HG02588 (cell line): ENCODE measurements around the gene IARS2.
"Not testable (repeated sequence)": the region's sequence is repeated elsewhere in the genome, so short reads cannot be mapped to it uniquely, and the experiment has no call there.

Experiments
- ATAC-seq: cut with Tn5 transposase; IDR thresholded peaks from one replicate; pipeline ENCODE4 v1.9.1; 2021; ENCODE audit warnings: mild to moderate bottlenecking, moderate library complexity; ENCODE audit not compliant: unreplicated experiment

IARS2 gene

DNA sequence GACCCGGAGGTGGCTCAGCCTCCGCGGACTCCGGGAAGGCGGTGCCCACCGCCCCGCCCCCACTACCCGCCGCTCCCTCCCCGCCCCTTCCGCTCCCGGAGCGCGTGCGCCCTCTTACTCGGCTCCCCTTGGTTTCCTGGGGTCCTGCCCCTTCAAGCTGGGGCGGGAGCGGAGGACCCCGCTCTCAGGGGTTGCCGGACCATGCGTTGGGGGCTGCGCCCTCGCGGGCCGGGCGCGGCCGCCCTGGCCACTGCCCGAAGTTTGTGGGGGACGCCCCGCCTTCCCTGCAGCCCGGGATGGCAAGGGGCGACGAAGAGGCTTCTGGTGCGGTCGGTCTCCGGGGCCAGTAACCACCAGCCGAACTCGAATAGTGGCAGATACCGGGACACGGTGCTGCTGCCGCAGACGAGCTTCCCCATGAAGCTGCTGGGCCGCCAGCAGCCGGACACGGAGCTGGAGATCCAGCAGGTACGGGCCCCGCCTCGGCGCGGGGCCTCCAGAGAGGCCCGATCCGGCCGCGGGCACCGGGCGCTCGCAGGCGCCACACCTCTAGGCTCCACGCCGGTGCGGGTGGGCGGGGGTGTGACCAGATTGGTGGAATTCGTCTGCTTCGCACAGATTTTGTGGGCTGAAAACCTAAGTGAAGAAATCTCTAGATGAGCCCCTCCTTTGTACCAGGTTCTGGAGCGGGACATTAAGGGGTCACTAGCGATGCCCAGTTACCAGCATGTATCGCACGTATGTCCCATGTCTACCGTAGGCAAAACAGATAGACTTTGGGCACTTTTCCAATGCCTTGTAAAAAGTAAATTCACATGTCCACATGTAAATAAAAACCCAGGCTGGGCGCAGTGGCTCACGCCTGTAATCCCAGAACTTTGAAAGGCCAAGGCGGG is at the start of gene IARS2:
TSS of gene IARS2 (plus strand) at position 117 of the 896 bp plus-strand sequence. CDS start at position 202, 85 bp downstream.
- ATAC-seq: peak; percentile 68

DNA sequence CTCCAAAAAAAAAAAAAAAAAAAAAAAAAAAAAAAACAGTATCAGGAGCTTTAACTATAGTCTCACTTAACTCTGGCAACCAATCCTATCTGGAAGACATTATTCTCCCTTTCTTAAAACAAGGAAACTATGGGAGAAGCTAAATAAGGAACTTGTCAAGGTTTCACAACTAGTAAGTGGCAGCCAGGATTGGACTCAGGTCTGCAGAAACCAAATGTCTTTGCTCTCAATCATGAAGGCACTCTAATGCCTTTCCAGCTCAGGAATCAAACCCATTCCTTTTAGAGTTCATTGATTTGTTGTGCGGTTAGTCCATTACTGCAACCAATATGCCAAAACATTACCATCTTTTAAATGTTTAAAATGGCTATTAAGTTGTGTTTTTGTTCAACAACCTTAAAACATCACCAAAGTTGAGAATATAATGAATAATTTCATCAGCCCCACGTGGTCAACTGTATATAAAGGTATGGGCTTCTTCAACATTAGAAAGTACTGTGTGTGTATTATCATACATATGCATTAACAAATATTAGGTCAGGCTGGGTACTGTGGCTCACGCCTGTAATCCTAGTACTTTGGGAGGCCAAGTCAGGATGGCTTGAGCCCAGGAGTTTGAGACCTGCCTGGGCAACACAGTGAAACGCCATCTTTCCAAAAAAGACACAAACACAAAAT is 49.1 kb upstream of the IARS2 start:
- ATAC-seq: no peak

- no peak for ATAC-seq
These were observed 48.4 kb upstream of the IARS2 start for GRCh38 chr1:220045356-220046051.

DNA sequence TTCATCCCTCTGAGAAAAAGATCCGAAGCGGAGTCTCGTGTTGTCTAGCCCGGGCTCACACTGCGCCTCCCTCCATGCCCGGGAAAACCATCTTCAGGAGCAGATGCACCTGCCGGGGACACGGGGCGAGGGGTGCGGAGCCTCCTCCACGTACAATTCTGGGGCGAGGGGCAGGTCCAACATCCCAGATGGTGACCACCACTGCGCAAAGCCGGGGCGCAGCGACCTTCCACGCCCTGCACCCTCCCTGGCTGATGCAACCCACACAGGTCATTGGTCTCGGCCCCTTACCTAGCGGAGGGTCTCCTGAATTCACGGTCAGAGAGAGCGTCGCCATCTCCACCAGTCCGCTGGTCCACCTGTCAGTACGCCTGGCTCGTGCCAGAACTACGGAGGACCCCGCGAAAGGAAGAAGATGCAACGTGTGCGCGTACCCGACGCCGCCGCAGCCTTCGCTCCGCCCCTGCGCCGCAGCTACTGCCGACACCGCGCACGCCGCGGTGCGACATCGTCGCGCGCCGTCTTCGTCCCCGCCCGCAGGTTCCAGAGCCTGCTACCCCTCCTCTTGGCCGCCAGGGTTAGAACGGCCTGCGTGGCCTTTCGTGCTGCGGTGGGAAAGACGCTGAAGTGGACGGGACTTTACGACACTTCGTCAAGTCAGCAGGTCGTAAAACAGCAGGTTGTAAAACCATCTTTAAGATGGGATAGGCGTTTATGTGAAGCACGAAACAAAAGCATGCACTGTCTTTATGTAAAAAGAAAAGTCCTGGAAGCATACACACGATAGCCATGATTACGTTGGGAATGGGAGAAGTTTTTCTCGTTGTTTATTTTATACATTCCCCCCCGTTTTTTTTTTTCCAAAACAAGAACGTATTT is 47.6 kb upstream of the IARS2 start, which contains the start of gene EPRS1:
TSS of gene EPRS1 (minus strand) at position 454 of the 879 bp plus-strand sequence. CDS start at position 337, 117 bp downstream.
- ATAC-seq: peak; percentile 98

GRCh38 chr1:220056374-220056773 is 37.6 kb upstream of the IARS2 start:
- no peak for ATAC-seq

DNA sequence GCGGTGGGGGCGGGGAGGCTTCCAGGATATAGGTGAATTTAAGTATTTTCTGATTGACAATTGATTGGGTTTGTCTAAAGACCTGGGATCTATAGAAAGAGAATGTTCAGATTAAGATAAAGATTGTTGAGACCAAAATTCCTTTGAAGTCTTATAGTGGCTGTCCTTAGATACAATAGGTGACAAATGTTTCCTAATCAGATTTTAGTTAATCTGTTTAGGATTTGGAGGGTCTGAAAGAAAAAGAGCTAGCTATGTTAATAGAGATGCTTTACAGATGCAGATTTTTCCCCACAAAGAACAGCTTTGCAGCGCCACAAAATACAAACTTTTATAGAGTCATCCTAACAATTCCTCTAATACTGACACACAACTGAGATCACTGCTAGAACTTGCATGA is 33.1 kb upstream of the IARS2 start:
- ATAC-seq: no peak

- ATAC-seq: no peak
These were observed 31.3 kb upstream of the IARS2 start for GRCh38 chr1:220062629-220063028.

DNA sequence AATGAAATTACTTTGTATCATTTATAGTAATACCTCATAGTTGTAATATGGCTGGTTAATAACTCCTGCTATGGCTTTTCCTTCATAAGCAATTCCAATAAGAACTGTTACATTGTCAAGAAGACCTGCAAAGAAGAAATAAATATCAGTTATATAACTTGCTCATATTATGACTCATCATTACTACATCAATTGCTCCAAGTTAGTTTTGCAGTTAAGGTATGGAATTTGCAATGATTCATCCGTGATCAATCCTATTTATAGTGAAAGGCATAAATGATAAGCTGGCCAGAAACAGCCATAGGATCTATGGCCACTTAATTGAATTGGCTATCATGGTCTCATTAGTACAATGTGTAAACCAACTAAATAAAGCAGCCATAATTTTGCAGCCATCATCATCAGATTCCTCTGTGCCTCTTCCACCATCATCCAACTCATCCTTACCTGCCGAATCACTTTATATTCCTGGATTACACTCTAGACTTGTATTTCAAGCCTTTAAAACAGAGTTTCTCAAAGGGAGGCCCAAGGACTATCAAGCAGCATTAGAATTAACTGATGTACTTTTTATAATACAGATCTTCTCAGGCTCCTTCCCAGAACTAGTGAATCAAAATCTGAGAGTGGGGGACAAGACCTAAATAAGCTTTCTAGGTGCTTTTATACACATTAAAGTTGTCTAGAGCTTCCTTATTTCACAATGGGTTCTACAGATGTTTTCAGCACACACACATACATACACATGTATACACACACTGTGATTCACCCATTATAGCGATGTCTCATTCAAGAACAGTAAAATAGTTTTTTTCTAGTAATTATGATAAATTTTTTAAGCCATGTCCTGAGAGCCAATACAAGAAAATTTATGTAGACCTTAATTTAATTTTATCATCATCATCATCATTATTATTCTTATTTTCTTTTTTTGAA is 26.4 kb upstream of the IARS2 start:
- ATAC-seq: no peak

DNA sequence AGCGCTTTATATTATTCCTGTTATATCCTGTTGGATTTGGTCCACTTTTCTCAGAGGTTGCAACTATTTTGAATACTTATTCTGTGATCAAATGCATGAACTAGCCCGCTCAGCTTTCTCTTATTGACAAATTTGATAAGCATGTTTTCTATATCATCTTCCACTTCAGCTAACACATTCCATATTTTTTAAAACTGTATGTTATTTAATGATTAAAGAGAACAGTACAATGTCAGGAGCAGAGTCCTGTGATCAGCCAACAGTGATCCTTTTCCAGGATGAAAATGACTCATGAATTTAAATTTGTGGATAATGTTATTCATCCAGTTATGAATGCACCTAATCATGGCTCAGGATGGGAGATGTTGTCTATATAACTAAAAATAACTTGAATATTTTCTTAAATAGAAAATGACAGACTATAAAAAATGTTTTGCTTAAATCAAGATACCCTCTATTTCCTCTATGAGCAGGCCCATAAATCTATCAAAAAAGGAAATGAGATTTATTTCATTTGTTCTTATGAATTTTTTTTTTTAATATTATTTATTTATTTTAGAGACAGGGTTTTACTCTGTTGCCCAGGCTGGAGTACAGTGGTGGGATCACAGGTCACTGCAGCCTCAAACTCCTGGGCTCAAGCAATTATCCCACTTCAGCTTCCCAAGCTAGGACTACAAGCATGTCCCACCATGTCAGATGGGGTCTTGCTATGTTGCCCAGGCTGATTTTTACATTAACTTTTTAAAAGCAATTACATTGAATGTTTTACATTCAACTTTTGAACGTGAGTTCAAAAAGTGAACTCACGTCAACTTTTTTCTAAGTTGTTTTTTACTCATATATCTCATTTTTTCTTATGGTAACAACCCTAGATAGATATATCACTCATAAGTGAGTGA is 16.8 kb upstream of the IARS2 start:
- ATAC-seq: no peak

DNA sequence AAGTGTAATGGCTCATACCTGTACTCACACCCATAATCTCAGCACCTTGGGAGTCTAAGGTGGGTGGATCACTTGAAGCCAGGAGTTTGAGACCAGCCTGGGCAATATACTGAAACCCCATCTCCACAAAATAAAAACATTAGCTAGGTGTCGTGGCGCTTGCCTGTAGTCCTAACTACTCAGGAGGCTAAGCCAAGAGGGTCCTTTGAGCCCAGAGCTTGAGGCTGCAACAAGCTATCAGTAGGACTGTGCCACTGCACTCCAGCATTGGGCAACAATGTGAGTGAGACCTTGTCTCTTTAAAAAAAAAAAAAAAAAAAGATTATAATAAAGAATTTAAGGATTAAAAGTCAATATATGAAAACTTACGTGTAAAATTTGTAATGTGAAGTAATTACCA is 16.0 kb upstream of the IARS2 start:
- ATAC-seq: no peak

GRCh38 chr1:220084460-220084859 is 9.5 kb upstream of the IARS2 start:
- no peak for ATAC-seq

GRCh38 chr1:220086261-220086686 is 7.7 kb upstream of the IARS2 start:
- ATAC-seq: peak; percentile 42

GRCh38 chr1:220089650-220090556 is 4.0 kb upstream of the IARS2 start, which contains the start of gene BPNT1:
TSS of gene BPNT1 (minus strand) at chr1:220089788. CDS start at chr1:220079846, 9,942 bp downstream.
- ATAC-seq: peak; percentile 63

GRCh38 chr1:220092694-220093093 is 1.2 kb upstream of the IARS2 start:
- ATAC-seq: no peak

DNA sequence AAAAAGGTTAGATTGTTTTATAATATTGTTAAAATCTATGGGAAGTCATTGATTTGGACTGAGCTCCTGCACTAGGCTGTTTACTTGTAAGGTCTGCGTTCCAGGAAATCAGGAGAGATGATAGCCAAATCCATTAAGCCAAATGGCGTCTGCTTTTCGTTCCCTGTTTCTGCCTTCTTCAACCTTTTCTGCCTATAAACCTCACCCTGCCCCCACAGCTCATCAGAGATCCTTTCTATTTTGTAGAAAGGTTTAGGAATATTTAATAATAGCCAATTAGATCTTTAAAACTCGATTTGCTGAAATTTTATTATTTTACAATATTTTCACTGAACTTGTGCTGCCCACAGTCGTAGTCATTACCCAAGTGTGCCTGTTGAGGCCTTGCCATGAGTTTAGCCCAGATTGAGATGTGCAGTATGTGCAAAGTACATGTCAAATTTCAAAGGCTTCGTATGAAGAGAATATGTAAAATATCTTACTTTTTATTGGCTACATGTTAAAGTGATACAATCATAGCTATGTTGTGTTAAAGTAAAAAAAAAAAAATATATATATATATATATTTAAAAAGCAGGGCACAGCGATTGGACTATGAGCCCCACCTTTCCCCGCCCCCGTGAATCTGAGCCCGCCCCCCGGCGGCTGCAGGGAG is 444 bp upstream of the IARS2 start:
- ATAC-seq: no peak

GRCh38 chr1:220099826-220100225 is 5.9 kb downstream of the IARS2 start:
- ATAC-seq: no peak

- ATAC-seq: not testable (repeated sequence)
These were observed 16.5 kb downstream of the IARS2 start for GRCh38 chr1:220110473-220110872.
